ENCODE results near the gene ITM2C.

The ITM2C gene

GRCh38 chr2:230866756-230867523, 2.2 kb downstream of the ITM2C start (continued):
- TF ChIP-seq ZNF645 (tag by site-specific recombination; IDR thresholded peaks at IDR 0.05), result no peak
- TF ChIP-seq ZNF692 (tag by site-specific recombination; IDR thresholded peaks at IDR 0.05), result peak; percentile 85
- TF ChIP-seq MYNN (tag by site-specific recombination; IDR thresholded peaks at IDR 0.05; ENCODE audit: borderline replicate concordance), result no peak
- no peak for TF ChIP-seq SALL2 (tag by site-specific recombination; IDR thresholded peaks at IDR 0.05; ENCODE audit: borderline replicate concordance)
- TF ChIP-seq ZNF239 (tag by site-specific recombination; IDR thresholded peaks at IDR 0.05), result no peak
- TF ChIP-seq ZNF214 (tag by site-specific recombination; IDR thresholded peaks at IDR 0.05; ENCODE audit: borderline replicate concordance), result no peak

GRCh38 chr2:230868161-230868946, 3.6 kb downstream of the ITM2C start:
- CTCF ChIA-PET, result interaction anchor here (0.6 to 2.7 kb wide), 8 partner anchors 13 to 175 kb away, joined by 3 to 8 read pairs (median 3); no protein-coding TSS in a partner anchor
- Histone ChIP-seq H3K9me3 (ENCODE audit: control insufficient read depth, insufficient read depth, low read depth, low read length) (no peaks in the 10 kb centered on the region), H3K27ac (ENCODE audit: extremely low read depth, low read depth, low read length) (no peak overlapping the region; the same call in 1 of the 2 replicates), H3K4me1 (ENCODE audit: control insufficient read depth, insufficient read depth, low read length) (peaks cover 31% of the 10 kb centered on the region), H3K4me3 (ENCODE audit: low read depth, low read length) (no peak overlapping the region), H3K36me3 (ENCODE audit: control insufficient read depth in 2 of 2, insufficient read depth in 1 of 2, low read length in 2 of 2) (peaks cover 0 to 15% of the 10 kb centered on the region in 2 experiments; a peak in 1 of 3 replicates)
- POLR2A ChIA-PET, result interaction anchor here (1.0 kb wide), 1 partner anchor 20 kb away, joined by 3 read pairs; no protein-coding TSS in a partner anchor
- TF ChIP-seq KLF1 (tag by site-specific recombination; IDR thresholded peaks at IDR 0.05) (no peak), SP2 (tag by site-specific recombination; IDR thresholded peaks at IDR 0.05) (peak; percentile 31; the same call in 1 of the 2 replicates), ZNF555 (tag by site-specific recombination; conservative IDR thresholded peaks at IDR 0.05) (no peak), ZNF280C (tag by site-specific recombination; IDR thresholded peaks at IDR 0.05) (no peak), OVOL3 (tag by site-specific recombination; IDR thresholded peaks at IDR 0.05) (no peak), KLF8 (tag by site-specific recombination; IDR thresholded peaks at IDR 0.05) (no peak), HOXC10 (CRISPR knock-in tag; IDR thresholded peaks at IDR 0.05) (no peak), WT1 (tag by site-specific recombination; IDR thresholded peaks at IDR 0.05) (peak; percentile 69), IKZF3 (tag by site-specific recombination; IDR thresholded peaks at IDR 0.05) (no peak), ZNF416 (tag by site-specific recombination; IDR thresholded peaks at IDR 0.05) (no peak), ZNF558 (tag by site-specific recombination; IDR thresholded peaks at IDR 0.05) (no peak), ZNF10 (tag by site-specific recombination; IDR thresholded peaks at IDR 0.05) (no peak), ZNF571 (tag by site-specific recombination; IDR thresholded peaks at IDR 0.05) (no peak), YY2 (tag by site-specific recombination; IDR thresholded peaks at IDR 0.05) (no peak), ZNF398 (tag by site-specific recombination; IDR thresholded peaks at IDR 0.05) (peak; percentile 63), TSHZ1 (tag by site-specific recombination; IDR thresholded peaks at IDR 0.05; ENCODE audit: borderline replicate concordance) (no peak)

All from HEK293 (cell line).